Measurements from ENCODE around the gene NEK7.

DNA sequence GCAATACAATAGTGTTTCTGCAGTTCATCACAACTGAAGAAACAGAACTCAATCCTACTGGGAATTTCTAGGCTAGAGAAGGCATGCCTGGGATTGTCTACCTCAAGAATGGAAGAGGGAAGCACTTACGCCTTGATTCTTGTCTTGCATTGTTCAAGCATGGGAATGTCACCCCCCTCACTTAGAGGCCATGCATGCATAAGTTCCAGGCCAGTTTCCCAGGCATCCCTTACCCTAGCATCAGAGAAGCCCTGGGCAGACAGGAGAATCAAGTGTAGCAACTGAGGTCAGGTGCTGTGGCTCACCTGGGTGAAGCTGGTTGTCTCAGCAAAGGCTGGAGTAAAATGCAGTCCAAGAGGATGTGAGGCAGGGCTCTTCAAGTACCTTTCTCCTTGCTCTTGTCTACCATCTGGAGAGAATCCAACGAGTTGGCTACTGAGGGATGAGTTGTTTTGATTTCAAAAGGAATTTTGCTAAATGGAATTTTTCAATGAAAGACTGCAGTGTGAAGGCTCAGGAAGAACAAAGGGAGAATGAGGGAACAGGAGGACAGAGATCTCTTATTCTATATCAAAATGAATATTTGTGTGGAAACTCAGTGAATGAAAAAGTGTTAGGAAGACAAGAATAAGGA lies 174.3 kb downstream of the NEK7 start:
- TF ChIP-seq FOS (IDR thresholded peaks at IDR 0.05; ENCODE audit: low read depth, low read length) (no peak), POLR2A (IDR thresholded peaks at IDR 0.05; ENCODE audit: low read depth, low read length) (no peak), RAD21 (IDR thresholded peaks at IDR 0.05; ENCODE audit: low read length) (no peak), CHD1 (IDR thresholded peaks at IDR 0.05; ENCODE audit: low read depth, low read length) (no peak)
